K562 treated with DMSO at 1 percent for 24 hours (cell line): ENCODE results near the gene OR2J1. TPM values are rescaled to one million over a fixed set of nuclear protein-coding genes. Genes with fewer than 3 reads are reported as not detected.

Experiments
- total RNA-seq: library from RNA; unstranded; fragments of 300-600 nt; gene quantifications from 2 replicates; pipeline ENCODE4 v1.2.3, GENCODE V29; 2022; ENCODE audit warnings: low read depth; ENCODE audit not compliant: insufficient read depth

The OR2J1 gene
- not detected in 2 replicates for total RNA-seq

DNA sequence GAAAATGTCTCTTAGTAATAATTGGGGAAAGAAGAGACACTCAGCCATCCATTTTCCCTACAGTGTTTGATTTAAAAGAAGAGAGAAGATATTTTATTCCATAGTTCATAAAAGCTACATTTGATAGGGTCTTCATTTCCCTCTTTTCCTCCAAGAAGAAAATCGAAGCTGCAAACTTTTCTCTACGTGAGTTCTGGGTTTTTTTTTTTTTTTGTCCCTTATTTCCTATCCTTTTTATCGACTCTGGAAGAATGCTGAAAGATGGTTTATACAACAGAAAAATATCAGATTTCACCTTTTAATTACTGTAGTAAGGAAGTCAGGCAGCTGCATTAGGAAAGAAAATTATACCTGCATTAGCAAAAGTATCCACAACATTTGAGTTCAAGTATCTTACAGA is at the start of gene OR2J1:
OR2J1 (plus strand) TSS at position 301 of the 400 bp plus-strand sequence. CDS start 1,453 bp downstream, outside the sequence.

DNA sequence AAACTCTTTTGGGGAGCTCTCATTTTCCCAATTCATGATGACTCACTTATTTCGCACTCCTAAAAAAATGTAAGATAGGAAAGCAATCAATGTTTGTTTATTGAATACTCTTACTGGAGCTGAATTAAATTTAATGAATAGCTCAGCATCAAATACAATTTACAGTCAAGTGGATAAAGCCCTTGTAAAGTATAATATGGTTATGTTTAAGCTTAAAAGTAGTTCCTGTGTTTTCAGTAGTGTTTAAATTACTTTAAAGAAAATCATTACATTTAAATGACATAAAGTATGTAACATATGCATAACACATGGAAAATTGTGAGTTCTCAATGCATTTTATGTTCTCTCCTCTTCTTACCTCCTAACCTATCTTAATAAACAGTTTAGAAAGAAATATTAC is 12.1 kb upstream of the OR2J1 start, which contains the start of gene OR2B3:
OR2B3 (minus strand) TSS at position 101 of the 400 bp plus-strand sequence; CDS start at position 36, 65 bp downstream.

DNA sequence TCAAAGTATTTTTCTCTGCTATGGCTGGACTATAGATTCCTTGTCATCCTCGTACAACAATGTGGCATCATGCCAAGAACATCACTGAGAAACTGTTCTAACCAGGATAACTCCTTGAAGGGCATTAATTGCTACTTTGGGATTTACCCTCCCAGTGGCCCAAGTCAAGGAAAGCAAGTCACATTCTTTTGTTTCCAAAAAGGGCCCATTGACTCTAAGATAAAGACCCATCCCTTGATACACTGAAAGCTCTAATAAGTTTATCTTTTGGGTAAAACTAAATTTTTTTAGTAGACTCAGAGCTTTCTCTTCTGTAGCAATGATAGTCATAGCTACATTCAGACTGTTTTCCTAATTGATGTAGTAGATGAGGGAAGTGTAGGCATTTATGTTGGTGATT is 8.5 kb downstream of the OR2J1 start, which contains the start of gene OR2J3:
OR2J3 (plus strand) TSS at position 301 of the 400 bp plus-strand sequence. CDS start 3,833 bp downstream, outside the sequence.

Other genes with a start within 250 kb of the OR2J1 start
- 128 and 130 TPM in 2 replicates for gene TRIM27, start 175.5 kb upstream of the OR2J1 start, total RNA-seq
- 7.5 and 7.9 TPM in 2 replicates for gene ZNF311, start 94.2 kb upstream of the OR2J1 start, total RNA-seq
- gene OR2W1, start 54.3 kb upstream of the OR2J1 start, total RNA-seq, result not detected in 2 replicates
- not detected in 2 replicates for gene OR2B3, start 12.2 kb upstream of the OR2J1 start, total RNA-seq
- not detected in 2 replicates for gene OR2J3, start 8.6 kb downstream of the OR2J1 start, total RNA-seq
- gene OR2J2, start 71.4 kb downstream of the OR2J1 start, total RNA-seq, result not detected in 2 replicates
- not detected in 2 replicates for gene OR14J1, start 202.2 kb downstream of the OR2J1 start, total RNA-seq